Heart left ventricle (tissue), 16 donors: ENCODE measurements around the gene COX14. TPM values are rescaled to one million over a fixed set of nuclear protein-coding genes. Genes with fewer than 3 reads are reported as not detected.
A peak's percentile ranks its signal among the peaks of the same experiment; 100 is the strongest.

ENCODE experiments used
- ATAC-seq, 4 donors: fragments of 200-7000 bp; cut with Tn5 transposase; one replicate each; pipeline ENCODE4 v1.9.1; 2020 to 2022; ENCODE audit warnings: moderate library complexity in 4 of 4, mild to moderate bottlenecking in 3 of 4, moderate number of reproducible peaks in 1 of 4
- DNase-seq, 5 donors: peaks; one replicate each; pipeline ENCODE4 v3.0.0-alpha.2; 2020
- H3K27ac ChIP-seq, 12 donors: fragments of 200-600 bp; sonication (generic) in 4 of 12; one replicate each; pipeline versions ENCODE4 v1.5.0 to v1.8.0; 2016 to 2022; ENCODE audit warnings: mild to moderate bottlenecking in 2 of 12
- H3K27me3 ChIP-seq, 9 donors: fragments of 200-600 bp; sonication (generic) in 2 of 9; one replicate each; pipeline versions ENCODE4 v1.5.1 to v1.8.0; 2016 to 2022; ENCODE audit warnings: mild to moderate bottlenecking in 3 of 9
- H3K36me3 ChIP-seq, 9 donors: fragments of 200-600 bp; sonication (generic) in 2 of 9; one replicate each; pipeline versions ENCODE4 v1.5.0 to v1.8.0; 2018 to 2022; ENCODE audit warnings: mild to moderate bottlenecking in 2 of 9
- H3K4me1 ChIP-seq, 12 donors: fragments of 200-600 bp; sonication (generic) in 4 of 12; one replicate each; pipeline versions ENCODE4 v1.5.0 to v1.8.0; 2016 to 2022; ENCODE audit warnings: mild to moderate bottlenecking in 3 of 12
- H3K4me3 ChIP-seq, 12 donors: fragments of 200-600 bp; sonication (generic) in 4 of 12; one replicate each; pipeline versions ENCODE4 v1.5.0 to v1.8.0; 2017 to 2022; ENCODE audit warnings: mild to moderate bottlenecking in 9 of 12, moderate library complexity in 4 of 12
- H3K9me3 ChIP-seq, 12 donors: fragments of 200-600 bp; sonication (generic) in 4 of 12; one replicate each; pipeline versions ENCODE4 v1.5.0 to v1.8.0; 2016 to 2022; ENCODE audit warnings: mild to moderate bottlenecking in 1 of 12
- CTCF ChIP-seq, 12 donors: fragments of 200-600 bp; sonication (generic) in 4 of 12; IDR thresholded peaks; one replicate each; pipeline versions ENCODE4 v1.5.0 to v1.8.0; 2018 to 2022; ENCODE audit warnings: antibody characterized with exemption in 12 of 12, mild to moderate bottlenecking in 5 of 12
- POLR2A ChIP-seq, 2 donors: fragments of 450-650 bp; IDR thresholded peaks; one replicate each; pipeline ENCODE4 v1.6.1; 2017; ENCODE audit warnings: antibody characterized with exemption in 2 of 2, mild to moderate bottlenecking in 2 of 2, moderate library complexity in 2 of 2
- WGBS, 4 donors: extraction: QIAGEN DNeasy Blood & Tissue Kit in 2 of 4; methylation state at CpG; one replicate each; pipeline versions ENCODE4 v1.1.5 to v1.1.7; 2013 to 2018; 5-methylcytosine and 5-hydroxymethylcytosine counted together
- intact Hi-C, 10 donors: fragments of 100-400 bp; cut with DNase I; formaldehyde crosslinking; loops; one replicate each; pipeline versions ENCODE4 v1.11.1 to v1.14.2; 2022
- polyA plus RNA-seq, 2 donors: library from polyadenylated mRNA; stranded (reverse); fragments of 200-250 nt; gene quantifications; one replicate each; pipeline ENCODE4 v1.2.3, GENCODE V29; 2013
- total RNA-seq, 9 donors: library from RNA; depleted of rRNA in 2 of 9; stranded (reverse); fragments of >200 nt in 2 of 9; fragmentation: NEBNext Ultra II Directional in 3 of 9; extraction: Animal tissue kit (Norgen Biotek cat#: 25700) in 3 of 9; gene quantifications; one replicate each; pipeline versions ENCODE4 v1.1.0 to v1.2.4, GENCODE V29; 2016 to 2023
- donor health status: ischemic (EF 13 %, LVEDD 7.1; RV severe dilation, severe dysfunction).
- donor health status: healthy with polysubstance abuse.
- donor health status: DM: no; HTN: yes; CAD: no.
- donor health status: DM: no; HTN: no; CAD: no.
- donor health status: ischemic (EF 25% LVEDD 6.9; RV normal size, moderate dysfunction).
- donor health status: ischemic (EF 25% LVEDD 5.7; RV mildly dilated, moderate dysfunction).
- donor health status: healthy.
- donor health status: DM: yes; HTN: yes; CAD: no.
- donor health status: ischemic (EF 35%, LVEDD 5.7; RV mildly dilated, moderate dysfunction).
- donor health status: nonischemic (EF 11% LVEDD 7.7; RV severe dilation, severe dysfunction).
- donor health status: DM: yes; HTN: yes; CAD: no.
- donor health status: PGD.
- donor health status: ischemic (EF 29% LVEDD 5.4; RV normal size, mild dysfunction).
- donor health status: nonischemic (EF 23%, LVEDD 6.1; RV moderate dilation, normal function).

Gene COX14
- total and polyA plus RNA-seq, 11 donors, result 134 to 217 (median 159) TPM

DNA sequence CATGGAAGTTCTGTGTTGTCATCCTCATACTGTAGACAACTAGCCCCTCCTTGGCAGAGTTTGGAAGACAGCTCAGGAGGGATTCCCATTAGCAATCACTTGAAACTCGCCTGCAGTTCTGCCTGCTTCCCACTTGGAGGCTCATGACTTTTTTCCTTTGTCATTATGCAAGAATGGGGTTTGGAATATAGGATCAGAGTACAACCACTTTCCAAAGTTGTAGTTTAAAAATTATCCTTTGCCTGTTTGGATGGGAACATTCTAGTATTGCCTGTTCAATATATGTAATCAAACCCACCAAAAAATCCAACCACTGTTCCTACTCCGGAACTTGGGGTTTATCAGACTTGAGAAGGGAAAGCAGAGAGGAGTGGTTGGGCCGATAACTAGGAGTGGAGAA is 10.4 kb upstream of the COX14 start:
- DNase-seq (no peak), ATAC-seq (no peak)
- no peak overlapping the region for H3K27ac ChIP-seq
- H3K9me3 ChIP-seq, result no peaks in the 10 kb centered on the region
- intact Hi-C loops, result no loop called here
- peaks cover 2 to 36% (median 18%) of the 10 kb centered on the region in 12 donors for H3K4me1 ChIP-seq
- no peaks in the 10 kb centered on the region for H3K27me3 ChIP-seq
- no peak for TF ChIP-seq POLR2A (IDR thresholded peaks at IDR 0.05)
- peak in 10 of 12 donors; percentile 17 to 50 (median 32) for TF ChIP-seq CTCF (IDR thresholded peaks at IDR 0.05)
- no peak overlapping the region for H3K4me3 ChIP-seq
- 78 to 83% (median 78%) methylated on average over 3 of the region's 3 CpGs for WGBS, 4 donors
- peaks cover 0 to 54% (median 41%) of the 10 kb centered on the region in 9 donors for H3K36me3 ChIP-seq

DNA sequence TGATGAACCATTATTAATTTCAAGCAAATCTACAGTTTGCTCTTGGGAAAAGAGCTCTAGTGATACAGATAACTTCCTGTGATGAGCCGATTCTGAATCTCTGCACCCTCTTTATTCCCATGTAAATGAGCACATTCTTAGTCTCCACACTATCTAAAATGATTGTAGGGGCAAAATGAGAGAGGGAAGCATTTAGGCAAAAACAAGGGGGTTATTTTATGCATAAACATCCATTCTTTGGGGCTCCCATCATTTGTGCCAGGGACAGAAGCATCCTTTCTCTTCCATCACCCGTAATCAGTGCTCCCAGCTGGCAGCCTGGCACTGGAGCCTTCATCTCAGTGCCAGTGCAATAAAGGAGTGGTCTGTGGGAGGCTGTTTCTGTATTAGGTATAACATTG is 9.9 kb upstream of the COX14 start:
- Histone ChIP-seq H3K4me3 (no peak overlapping the region), H3K27ac (peak overlapping the region in 1 of 12 donors; percentile 6), H3K27me3 (no peaks in the 10 kb centered on the region), H3K4me1 (peaks cover 2 to 36% (median 18%) of the 10 kb centered on the region in 12 donors), H3K9me3 (no peaks in the 10 kb centered on the region), H3K36me3 (peaks cover 0 to 49% (median 36%) of the 10 kb centered on the region in 9 donors)
- TF ChIP-seq POLR2A (IDR thresholded peaks at IDR 0.05) (no peak), CTCF (IDR thresholded peaks at IDR 0.05) (no peak)
- WGBS, 4 donors, result 73 to 90% (median 79%) methylated on average over 2 of the region's 2 CpGs
- ATAC-seq, result no peak
- DNase-seq, result no peak
- intact Hi-C loops, result no loop called here

- Histone ChIP-seq H3K27ac (peak overlapping the region in 4 of 12 donors; percentile 6 to 51 (median 14)), H3K4me1 (peaks cover 2 to 36% (median 18%) of the 10 kb centered on the region in 12 donors), H3K27me3 (no peaks in the 10 kb centered on the region), H3K9me3 (no peaks in the 10 kb centered on the region), H3K36me3 (peaks cover 0 to 43% (median 30%) of the 10 kb centered on the region in 9 donors), H3K4me3 (no peak overlapping the region)
- intact Hi-C loops, result no loop called here
- TF ChIP-seq CTCF (IDR thresholded peaks at IDR 0.05), result no peak
- TF ChIP-seq POLR2A (IDR thresholded peaks at IDR 0.05), result no peak
- DNase-seq (no peak), ATAC-seq (no peak)
- 71 to 88% (median 83%) methylated on average over 8 of the region's 8 CpGs for WGBS, 4 donors
Measured at GRCh38 chr12:50102646-50103309, 9.3 kb upstream of the COX14 start.

DNA sequence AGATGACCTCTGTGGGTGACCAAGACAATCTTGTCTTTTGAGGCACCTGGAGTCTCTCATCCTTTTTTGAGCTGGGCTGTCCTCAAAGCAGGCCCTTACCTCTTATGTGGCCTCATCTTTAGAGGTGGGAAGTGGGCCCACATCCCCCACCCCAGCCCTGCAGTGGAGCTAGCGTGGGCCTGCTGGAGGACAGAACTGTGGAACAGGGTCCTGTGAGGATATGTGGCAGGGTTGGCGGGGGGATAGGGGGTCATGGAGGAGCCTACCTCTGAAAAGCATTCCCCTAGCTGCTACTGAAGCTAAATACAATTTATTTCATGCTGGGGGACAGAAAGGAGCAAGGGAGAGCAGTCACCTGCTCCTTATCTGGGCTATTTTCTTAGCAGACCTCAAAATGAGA is 8.7 kb upstream of the COX14 start:
- H3K4me1 ChIP-seq, result peaks cover 2 to 36% (median 18%) of the 10 kb centered on the region in 12 donors
- peaks cover 0 to 37% (median 24%) of the 10 kb centered on the region in 9 donors for H3K36me3 ChIP-seq
- DNase-seq (no peak), ATAC-seq (no peak)
- intact Hi-C loops, result no loop called here
- TF ChIP-seq CTCF (IDR thresholded peaks at IDR 0.05) (no peak), POLR2A (IDR thresholded peaks at IDR 0.05) (no peak)
- H3K27me3 ChIP-seq, result no peaks in the 10 kb centered on the region
- H3K4me3 ChIP-seq, result no peak overlapping the region
- H3K27ac ChIP-seq, result peak overlapping the region in 4 of 12 donors; percentile 23 to 56 (median 38)
- 93 to 99% (median 94%) methylated on average over 2 of the region's 2 CpGs for WGBS, 4 donors
- H3K9me3 ChIP-seq, result no peaks in the 10 kb centered on the region
